HepG2 (cell line): ENCODE measurements around the gene COPZ2. TPM values are rescaled to one million over a fixed set of nuclear protein-coding genes. Genes with fewer than 3 reads are reported as not detected.
"Not testable (repeated sequence)": the region's sequence is repeated elsewhere in the genome, so short reads cannot be mapped to it uniquely, and the experiment has no call there.

Experiments
- ATAC-seq: fragments of 200-7000 bp; cut with Tn5 transposase; 3 replicates; pipeline ENCODE4 v1.9.1; 2020; ENCODE audit warnings: mild to moderate bottlenecking, moderate library complexity
- BruUV-seq: library from RNA; stranded (reverse); fragments of 400-500 nt; replicated peaks from 2 replicates; lab custom pipeline; 2021; lab: Mats Ljungman, UMichigan
- CTCF ChIA-PET: fragments of 300-600 bp; formaldehyde crosslinking; extraction: SDS; loops from one replicate; lab custom pipeline; 2021; ENCODE audit warnings: low total read pairs, inconsistent platforms, low intra/inter-chr PET ratio; lab: Yijun Ruan, JAX
- POLR2A ChIA-PET: fragments of 350-600 bp; sonication (Branson Sonifier 250); formaldehyde crosslinking; loops from one replicate; lab custom pipeline; 2020; ENCODE audit warnings: antibody characterized with exemption, inconsistent platforms; lab: Yijun Ruan, JAX
- DNase-seq: peaks from one replicate; pipeline ENCODE4 v3.0.0-alpha.2; 2015; ENCODE audit warnings: low spot score
- FAIRE-seq: peaks from 3 replicates; lab custom pipeline; 2011; peaks lifted over from hg19 to GRCh38; lab: Jason Lieb, UNC
- H2AFZ ChIP-seq: one replicate; pipeline ENCODE4 v1.6.1; 2011; ENCODE audit warnings: low read length, inconsistent platforms
- H3K27ac ChIP-seq: fragments of 300-600 bp; 3 replicates; pipeline ENCODE4 v1.8.0; 2011; ENCODE audit warnings: mixed run types, mild to moderate bottlenecking, mixed read lengths, low read length, inconsistent platforms; ENCODE audit not compliant: insufficient read depth; ENCODE audit errors: extremely low read length
- H3K27me3 ChIP-seq, 2 experiments: fragments of 200-600 bp in 1 of 2; 2 replicates in 1 of 2; 3 replicates in 1 of 2; pipeline versions ENCODE4 v1.6.0 to v1.8.0; 2011; ENCODE audit warnings: low read length in 2 of 2, mild to moderate bottlenecking in 2 of 2, moderate library complexity in 2 of 2, inconsistent platforms in 1 of 2; ENCODE audit not compliant: insufficient read depth in 2 of 2, control insufficient read depth in 1 of 2
- H3K36me3 ChIP-seq, 2 experiments: fragments of 200-600 bp in 1 of 2; replicated peaks in 1 of 2; 2 replicates in 1 of 2; 3 replicates in 1 of 2; pipeline versions ENCODE4 v1.5.1 to v1.8.0; 2011; ENCODE audit warnings: low read length in 2 of 2, inconsistent platforms in 1 of 2; ENCODE audit not compliant: insufficient read depth in 2 of 2, control insufficient read depth in 1 of 2
- H3K4me1 ChIP-seq: 2 replicates; pipeline ENCODE4 v1.5.1; 2012; ENCODE audit warnings: low read length, inconsistent platforms; ENCODE audit not compliant: insufficient read depth
- H3K4me2 ChIP-seq: 2 replicates; pipeline ENCODE4 v1.6.0; 2011; ENCODE audit warnings: low read depth, low read length, inconsistent platforms
- H3K4me3 ChIP-seq, 3 experiments: fragments of 200-600 bp in 1 of 3; sonication (generic), shearing (Covaris generic) in 1 of 3; replicated peaks in 1 of 3; 2 replicates each; pipeline ENCODE4 v1.5.1; 2011 to 2016; ENCODE audit warnings: low read length in 3 of 3, inconsistent platforms in 2 of 3, low read depth in 2 of 3, mild to moderate bottlenecking in 2 of 3, control low read depth in 1 of 3, mixed read lengths in 1 of 3; ENCODE audit not compliant: insufficient read depth in 1 of 3
- H3K79me2 ChIP-seq: one replicate; pipeline ENCODE4 v1.6.1; 2011; ENCODE audit warnings: low read length, inconsistent platforms; ENCODE audit not compliant: insufficient read depth
- H3K9ac ChIP-seq: 2 replicates; pipeline ENCODE4 v1.6.0; 2011; ENCODE audit warnings: mild to moderate bottlenecking, low read depth, low read length, inconsistent platforms; ENCODE audit not compliant: insufficient read depth
- H3K9me3 ChIP-seq: 2 replicates; pipeline ENCODE4 v1.5.1; 2012; ENCODE audit warnings: mild to moderate bottlenecking, low read length
- H4K20me1 ChIP-seq: 2 replicates; pipeline ENCODE4 v1.6.0; 2011; ENCODE audit warnings: inconsistent platforms, mild to moderate bottlenecking, low read length, moderate library complexity; ENCODE audit not compliant: insufficient read depth
- KAT2B ChIP-seq: fragments of 150-350 bp; IDR thresholded peaks from 2 replicates; pipeline ENCODE4 v1.6.1; 2014; ENCODE audit warnings: low read depth, low read length, borderline replicate concordance
- MXD1 ChIP-seq: sonication (generic); formaldehyde crosslinking; IDR thresholded peaks from 2 replicates; pipeline ENCODE4 v1.4.0; 2020; ENCODE audit warnings: mild to moderate bottlenecking, missing genetic modification reagents
- MXI1 ChIP-seq: IDR thresholded peaks from 3 replicates; pipeline ENCODE4 v1.6.1; 2012; ENCODE audit warnings: low read depth, low read length, inconsistent platforms, borderline replicate concordance
- NBN ChIP-seq: fragments of 450-650 bp; conservative IDR thresholded peaks from 2 replicates; pipeline ENCODE4 v1.6.1; 2017
- ZBTB8A ChIP-seq: sonication (generic); formaldehyde crosslinking; IDR thresholded peaks from 2 replicates; pipeline ENCODE4 v1.4.0; 2020; ENCODE audit warnings: mild to moderate bottlenecking, low read depth, missing genetic modification reagents, borderline replicate concordance
- ZNF275 ChIP-seq: sonication (generic); formaldehyde crosslinking; IDR thresholded peaks from 2 replicates; pipeline ENCODE4 v1.8.0; 2022; ENCODE audit warnings: missing genetic modification reagents, mild to moderate bottlenecking, inconsistent platforms, borderline replicate concordance
- ZNF572 ChIP-seq: sonication (generic); formaldehyde crosslinking; IDR thresholded peaks from 2 replicates; pipeline ENCODE4 v1.5.1; 2020; ENCODE audit warnings: mild to moderate bottlenecking, missing genetic modification reagents
- ZSCAN12 ChIP-seq: sonication (generic); formaldehyde crosslinking; IDR thresholded peaks from 2 replicates; pipeline ENCODE4 v1.9.0; 2021; ENCODE audit warnings: mild to moderate bottlenecking, missing genetic modification reagents
- WGBS: methylation state at CpG from one replicate; pipeline ENCODE4 v1.1.6; 2017; ENCODE audit warnings: low lambda C conversion rate; 5-methylcytosine and 5-hydroxymethylcytosine counted together
- in situ Hi-C: cut with HindIII; loops from 2 replicates; pipeline ENCODE4 v1.10.0; 2017; ENCODE audit warnings: low pct_unique_long_range_greater_than_20kb; ENCODE audit not compliant: extremely low pct_ligation_motif_present
- intact Hi-C: fragments of 100-400 bp; cut with micrococcal nuclease; formaldehyde crosslinking; loops from one replicate; pipeline ENCODE4 v1.10.0; 2022; ENCODE audit not compliant: unreplicated experiment
- polyA plus RNA-seq, 8 experiments: library from polyadenylated mRNA; depleted of rRNA in 3 of 8; stranded (reverse) in 7 of 8; unstranded in 1 of 8; fragments of >200 nt; fragmentation: Illumina TruSeq in 4 of 8; extraction: Trizol in 4 of 8; gene quantifications; 2 replicates each; pipeline versions ENCODE4 v1.2.1 to v1.2.3, GENCODE V29; 2011 to 2016; ENCODE audit warnings: low read depth in 4 of 8, missing spikeins in 1 of 8, mixed read lengths in 1 of 8; ENCODE audit not compliant: insufficient read depth in 1 of 8
- total RNA-seq, 5 experiments: library from RNA; depleted of rRNA; stranded (reverse); fragments of >200 nt; fragmentation: Illumina TruSeq; extraction: Trizol; gene quantifications; 2 replicates each; pipeline ENCODE4 v1.2.3, GENCODE V29; 2016; ENCODE audit warnings: low read depth in 1 of 5

COPZ2 gene
- total and polyA plus RNA-seq, 2 of the 13 experiments (the other 11 are each of a cell fraction or from before 2014, with no cell fraction given), result 0.61 to 1.5 TPM

DNA sequence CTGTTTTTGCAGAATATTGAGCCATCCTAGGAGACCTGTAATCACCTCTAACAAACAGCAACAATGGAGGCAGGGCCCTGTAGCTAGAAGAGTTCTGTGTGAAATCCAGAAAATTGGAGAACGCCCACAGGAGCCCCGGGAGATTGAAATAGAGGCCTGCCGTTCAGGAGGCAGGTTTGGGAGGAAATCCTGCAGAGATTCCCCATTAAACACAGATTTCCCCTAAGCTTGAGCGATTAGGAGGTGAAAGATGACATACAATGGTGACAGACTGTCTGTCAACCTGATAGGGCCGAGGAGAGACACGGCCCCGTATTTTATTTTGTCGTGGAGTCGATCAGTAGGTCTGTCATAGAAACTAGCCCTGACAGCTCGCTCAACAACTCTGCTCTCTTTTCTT, 48.4 kb downstream of the COPZ2 start (continued):
- TF ChIP-seq ZSCAN12 (CRISPR knock-in tag) (no peak), MXI1 (no peak), ZBTB8A (CRISPR knock-in tag) (no peak), ZNF572 (CRISPR knock-in tag) (no peak), MXD1 (CRISPR knock-in tag) (no peak), KAT2B (no peak), ZNF275 (CRISPR knock-in tag) (no peak), NBN (no peak)

DNA sequence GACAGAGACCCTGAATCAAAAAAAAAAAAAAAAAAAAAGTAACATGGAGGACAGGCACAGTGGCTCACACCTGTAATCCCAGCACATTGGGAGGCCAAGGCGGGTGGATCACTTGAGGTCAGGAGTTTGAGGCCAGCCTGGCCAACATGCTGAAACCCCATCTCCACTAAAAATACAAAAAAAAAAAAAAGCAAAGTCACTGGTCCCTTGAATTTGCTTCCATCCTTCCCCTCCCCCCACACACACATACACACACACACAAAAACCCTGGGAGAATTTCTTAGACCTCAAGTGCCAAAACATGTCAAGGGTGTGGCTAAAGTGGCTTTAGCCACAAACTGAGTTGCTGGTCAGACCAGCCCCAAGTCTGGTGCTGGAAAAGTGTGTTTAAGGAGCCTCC, 49.2 kb downstream of the COPZ2 start:
- in situ Hi-C loops, H3K9ac ChIP-seq, DNase-seq, H3K4me3 ChIP-seq, H3K27ac ChIP-seq, H3K4me2 ChIP-seq, H2AFZ ChIP-seq, BruUV-seq, intact Hi-C loops, H3K36me3 ChIP-seq, H3K79me2 ChIP-seq, POLR2A ChIA-PET, H3K9me3 ChIP-seq, H4K20me1 ChIP-seq, FAIRE-seq, ATAC-seq: not testable (repeated sequence)
- WGBS, result 84% methylated on average over 1 of the region's 1 CpG
- Histone ChIP-seq H3K4me1 (peaks cover 31% of the 10 kb centered on the region), H3K27me3 (peaks cover 0 to 22% of the 10 kb centered on the region in 2 experiments; a peak in 2 of 5 replicates)
- CTCF ChIA-PET, result interaction anchor here (1.3 kb wide), 1 partner anchor 11 kb away, joined by 4 read pairs; no protein-coding TSS in a partner anchor
